Measurements from ENCODE around the gene PMPCA.

GRCh38 chr9:136403915-136404800 lies 6.3 kb upstream of the PMPCA start:
- TF ChIP-seq POLR2A (IDR thresholded peaks at IDR 0.05; ENCODE audit: borderline replicate concordance, extremely low read depth, insufficient read depth, insufficient read length): no peak
- TF ChIP-seq CTCF (IDR thresholded peaks at IDR 0.05 in 2 of 3, conservative IDR thresholded peaks at IDR 0.05 in 1 of 3; ENCODE audit: borderline replicate concordance in 1 of 3, insufficient read depth in 1 of 3, low read depth in 2 of 3, low read length in 2 of 3): no peak
- TF ChIP-seq POLR2AphosphoS5 (IDR thresholded peaks at IDR 0.05; ENCODE audit: low read depth, low read length): no peak
- TF ChIP-seq REST (IDR thresholded peaks at IDR 0.05; ENCODE audit: low read depth): no peak
- no peak for TF ChIP-seq EZH2phosphoT487 (IDR thresholded peaks at IDR 0.05; ENCODE audit: borderline replicate concordance)
- TF ChIP-seq FOSL1 (IDR thresholded peaks at IDR 0.05; ENCODE audit: low read depth): no peak
- no peak for TF ChIP-seq YY1 (IDR thresholded peaks at IDR 0.05; ENCODE audit: extremely low read depth, insufficient replicate concordance, low read depth, low read length)
- TF ChIP-seq TCF7L2 (IDR thresholded peaks at IDR 0.05; ENCODE audit: borderline replicate concordance, extremely low read depth, insufficient read depth, insufficient read length): no peak
